NCI-H1436 treated with DMSO at 0.1 percent for 48 hours (cell line): ENCODE results near the gene NELFB.

ENCODE experiments used
- DNase-seq: peaks from one replicate; lab custom pipeline; 2025; lab: John Stamatoyannopoulos, UW

NELFB gene

GRCh38 chr9:137314561-137315560 is 59.7 kb downstream of the NELFB start:
- DNase-seq, result no peak

GRCh38 chr9:137315581-137316011 is 60.5 kb downstream of the NELFB start:
- DNase-seq, result no peak

GRCh38 chr9:137316012-137316981 is 61.2 kb downstream of the NELFB start:
- no peak for DNase-seq

- no peak for DNase-seq
These were observed 62.0 kb downstream of the NELFB start for GRCh38 chr9:137317021-137317717.

- DNase-seq, result no peak
These were observed 62.8 kb downstream of the NELFB start for GRCh38 chr9:137317718-137318511.

- no peak for DNase-seq
These were observed 63.5 kb downstream of the NELFB start for GRCh38 chr9:137318602-137319001.

- DNase-seq, result no peak
These were observed 64.0 kb downstream of the NELFB start for GRCh38 chr9:137319011-137319738.

GRCh38 chr9:137319739-137320551 is 64.8 kb downstream of the NELFB start:
- DNase-seq, result no peak

- DNase-seq, result no peak
These were observed 65.6 kb downstream of the NELFB start for GRCh38 chr9:137320555-137321384.

- DNase-seq, result no peak
These were observed 66.7 kb downstream of the NELFB start for GRCh38 chr9:137321726-137322361.
